Thoracic aorta (tissue), 2 donors: ENCODE results near the gene GNPNAT1. TPM values are rescaled to one million over a fixed set of nuclear protein-coding genes. Genes with fewer than 3 reads are reported as not detected.

Experiments used
- ATAC-seq: fragments of 150-250 bp; one replicate; pipeline ENCODE4 v1.8.0; 2017; ENCODE audit warnings: low read depth; ENCODE audit not compliant: insufficient number of reproducible peaks, low FRiP score
- DNase-seq: peaks from one replicate; pipeline ENCODE4 v3.0.0-alpha.2; 2020; ENCODE audit warnings: low spot score
- H3K27ac ChIP-seq, 2 donors: fragments of 200-600 bp; sonication (generic); 1 replicate in 1 of 2; 2 replicates in 1 of 2; pipeline ENCODE4 v1.5.1; 2016; ENCODE audit warnings: mild to moderate bottlenecking in 2 of 2, moderate library complexity in 2 of 2
- H3K27me3 ChIP-seq: fragments of 200-600 bp; sonication (generic); replicated peaks from 2 replicates; pipeline ENCODE4 v1.6.0; 2016; ENCODE audit warnings: mild to moderate bottlenecking; ENCODE audit not compliant: insufficient read depth
- H3K36me3 ChIP-seq: fragments of 200-600 bp; sonication (generic); one replicate; pipeline ENCODE4 v1.5.1; 2016
- H3K4me1 ChIP-seq, 2 donors: fragments of 200-600 bp; sonication (generic); 1 replicate in 1 of 2; 2 replicates in 1 of 2; pipeline versions ENCODE4 v1.5.1 to v1.6.0; 2016; ENCODE audit warnings: low read depth in 2 of 2, mild to moderate bottlenecking in 1 of 2; ENCODE audit not compliant: control insufficient read depth in 1 of 2
- H3K4me3 ChIP-seq: fragments of 200-600 bp; sonication (generic); 2 replicates; pipeline ENCODE4 v1.5.1; 2016; ENCODE audit warnings: mild to moderate bottlenecking
- H3K9me3 ChIP-seq: fragments of 200-600 bp; sonication (generic); 2 replicates; pipeline ENCODE4 v1.5.1; 2016
- CTCF ChIP-seq: fragments of 200-600 bp; sonication (generic); IDR thresholded peaks from one replicate; pipeline ENCODE4 v1.5.1; 2019; ENCODE audit warnings: antibody characterized with exemption
- total RNA-seq, 2 donors: library from RNA; depleted of rRNA; stranded (reverse); fragments of >200 nt; gene quantifications; one replicate each; pipeline versions ENCODE4 v1.1.0 to v1.2.3, GENCODE V29; 2016

GNPNAT1 gene
- 10 to 100 TPM; 15.8 to 78.2 TPM for total RNA-seq

- TF ChIP-seq CTCF, result no peak
- H3K36me3 ChIP-seq, result no peaks in the 10 kb centered on the region
- ATAC-seq, result peak; percentile 79
- H3K4me1 ChIP-seq, result peaks cover 5 to 35% of the 10 kb centered on the region in 2 donors
- no peaks in the 10 kb centered on the region for H3K27me3 ChIP-seq
- peak; percentile 80 for DNase-seq
- H3K4me3 ChIP-seq, result peak within 1 kb of the TSS; percentile 85
- H3K27ac ChIP-seq, result peak within 1 kb of the TSS; percentile 91
- no peaks in the 10 kb centered on the region for H3K9me3 ChIP-seq
These were observed at the start of gene GNPNAT1 for GRCh38 chr14:52791223-52792096. GNPNAT1 (minus strand) TSS chr14:52791607; CDS start chr14:52784650, 6,957 bp downstream.

GRCh38 chr14:52840877-52841276 is 49.5 kb upstream of the GNPNAT1 start:
- no peaks in the 10 kb centered on the region for H3K27me3 ChIP-seq
- no peaks in the 10 kb centered on the region for H3K9me3 ChIP-seq
- no peak overlapping the region for H3K4me3 ChIP-seq
- ATAC-seq (no peak), DNase-seq (no peak)
- H3K4me1 ChIP-seq, result peaks cover 13 to 22% of the 10 kb centered on the region in 2 donors
- no peaks in the 10 kb centered on the region for H3K36me3 ChIP-seq
- no peak for TF ChIP-seq CTCF
- H3K27ac ChIP-seq, result no peak overlapping the region

GRCh38 chr14:52837451-52837850 is 46.0 kb upstream of the GNPNAT1 start:
- no peak for ATAC-seq
- no peak overlapping the region for H3K27ac ChIP-seq
- no peak overlapping the region for H3K4me3 ChIP-seq
- H3K36me3 ChIP-seq, result no peaks in the 10 kb centered on the region
- TF ChIP-seq CTCF, result no peak
- H3K27me3 ChIP-seq, result no peaks in the 10 kb centered on the region
- no peak for DNase-seq
- H3K4me1 ChIP-seq, result peaks cover 0 to 10% of the 10 kb centered on the region in 2 donors
- H3K9me3 ChIP-seq, result no peaks in the 10 kb centered on the region

GRCh38 chr14:52836063-52836462 is 44.7 kb upstream of the GNPNAT1 start:
- H3K9me3 ChIP-seq, result no peaks in the 10 kb centered on the region
- H3K4me1 ChIP-seq, result peaks cover 0 to 10% of the 10 kb centered on the region in 2 donors
- no peaks in the 10 kb centered on the region for H3K36me3 ChIP-seq
- no peak overlapping the region for H3K4me3 ChIP-seq
- H3K27ac ChIP-seq, result no peak overlapping the region
- no peak for DNase-seq
- no peaks in the 10 kb centered on the region for H3K27me3 ChIP-seq
- no peak for TF ChIP-seq CTCF
- ATAC-seq, result no peak

GRCh38 chr14:52835122-52835903 is 43.9 kb upstream of the GNPNAT1 start:
- DNase-seq, result no peak
- Histone ChIP-seq H3K27ac (no peak overlapping the region), H3K4me1 (peaks cover 0 to 10% of the 10 kb centered on the region in 2 donors), H3K27me3 (no peaks in the 10 kb centered on the region), H3K4me3 (no peak overlapping the region), H3K36me3 (no peaks in the 10 kb centered on the region), H3K9me3 (no peaks in the 10 kb centered on the region)
- ATAC-seq, result no peak
- TF ChIP-seq CTCF, result no peak
